GM19328 (cell line): ENCODE data around the gene CRYBB1.

Source experiments
- ATAC-seq: cut with Tn5 transposase; IDR thresholded peaks from one replicate; pipeline ENCODE4 v1.9.1; 2021; ENCODE audit warnings: mild to moderate bottlenecking, moderate library complexity; ENCODE audit not compliant: unreplicated experiment

The CRYBB1 gene

GRCh38 chr22:26610072-26610958, 7.5 kb downstream of the CRYBB1 start:
- peak; percentile 53 for ATAC-seq

- ATAC-seq = no peak
Measured at GRCh38 chr22:26609287-26609686, 8.5 kb downstream of the CRYBB1 start.

- ATAC-seq = no peak
Measured at GRCh38 chr22:26608129-26608528, 9.7 kb downstream of the CRYBB1 start.

- no peak for ATAC-seq
Measured at GRCh38 chr22:26606611-26607010, 11.2 kb downstream of the CRYBB1 start.

GRCh38 chr22:26604368-26604767, 13.5 kb downstream of the CRYBB1 start:
- ATAC-seq = no peak

- ATAC-seq = no peak
Measured at GRCh38 chr22:26602127-26602526, 15.7 kb downstream of the CRYBB1 start.

GRCh38 chr22:26601726-26602125, 16.1 kb downstream of the CRYBB1 start:
- ATAC-seq = no peak

- no peak for ATAC-seq
Measured at GRCh38 chr22:26599505-26599904, 18.3 kb downstream of the CRYBB1 start.

- no peak for ATAC-seq
Measured at GRCh38 chr22:26597480-26597879, 20.3 kb downstream of the CRYBB1 start.

- no peak for ATAC-seq
Measured at GRCh38 chr22:26597026-26597425, 20.8 kb downstream of the CRYBB1 start.

GRCh38 chr22:26593763-26594162, 24.1 kb downstream of the CRYBB1 start:
- ATAC-seq = no peak

- ATAC-seq = no peak
Measured at GRCh38 chr22:26592421-26592891, 25.4 kb downstream of the CRYBB1 start.

GRCh38 chr22:26589845-26590736, 27.7 kb downstream of the CRYBB1 start, which contains the start of gene TPST2:
Gene TPST2 (minus strand): TSS chr22:26590132. CDS start chr22:26541630, 48,502 bp downstream.
- ATAC-seq = peak; percentile 66

- peak; percentile 25 for ATAC-seq
Measured at GRCh38 chr22:26589367-26589844, 28.4 kb downstream of the CRYBB1 start.

- ATAC-seq = no peak
Measured at GRCh38 chr22:26588729-26589366, 29.0 kb downstream of the CRYBB1 start.

- no peak for ATAC-seq
Measured at GRCh38 chr22:26587991-26588613, 29.7 kb downstream of the CRYBB1 start.

- no peak for ATAC-seq
Measured at GRCh38 chr22:26586556-26587325, 31.1 kb downstream of the CRYBB1 start.

GRCh38 chr22:26585104-26585790, 32.6 kb downstream of the CRYBB1 start:
- no peak for ATAC-seq

GRCh38 chr22:26584010-26584409, 33.8 kb downstream of the CRYBB1 start:
- ATAC-seq = no peak
